PC-9 (cell line): ENCODE data around the gene DNAH14.

Experiments used
- CTCF ChIP-seq: fragments of 200-600 bp; sonication (generic); conservative IDR thresholded peaks from 2 replicates; pipeline ENCODE4 v1.6.1; 2017; ENCODE audit warnings: mixed run types, antibody characterized with exemption, mild to moderate bottlenecking, moderate library complexity
- EZH2 ChIP-seq: fragments of 200-600 bp; sonication (generic); IDR thresholded peaks from 2 replicates; pipeline ENCODE4 v1.8.0; 2017; ENCODE audit warnings: antibody characterized with exemption, low read depth

GRCh38 chr1:225418059-225418458 is 488.6 kb downstream of the DNAH14 start:
- TF ChIP-seq CTCF, result no peak
- TF ChIP-seq EZH2, result no peak
